SK-N-SH treated with all-trans-retinoic acid at 6 μM for 48 hours (cell line): Measurements from ENCODE around the gene BMP6.

Experiments
- ARNTL ChIP-seq: fragments of 450-650 bp; formaldehyde crosslinking; IDR thresholded peaks from 2 replicates; pipeline ENCODE4 v1.5.0; 2020; ENCODE audit warnings: low read depth, mild to moderate bottlenecking, moderate library complexity, borderline replicate concordance
- BACH2 ChIP-seq: fragments of 250-450 bp; sonication (Bioruptor Pico); IDR thresholded peaks from 2 replicates; pipeline ENCODE4 v1.9.0; 2021; ENCODE audit warnings: mild to moderate bottlenecking, borderline replicate concordance
- CSDC2 ChIP-seq: fragments of 250-450 bp; sonication (Bioruptor Pico); IDR thresholded peaks from 2 replicates; pipeline ENCODE4 v1.5.0; 2020; ENCODE audit warnings: mild to moderate bottlenecking, moderate library complexity
- ESRRG ChIP-seq: fragments of 250-450 bp; sonication (Bioruptor Pico); IDR thresholded peaks from 2 replicates; pipeline ENCODE4 v1.6.1; 2021; ENCODE audit warnings: mild to moderate bottlenecking
- RARB ChIP-seq: fragments of 250-450 bp; sonication (Bioruptor Pico); IDR thresholded peaks from 2 replicates; pipeline ENCODE4 v1.8.0; 2021; ENCODE audit warnings: mild to moderate bottlenecking, moderate library complexity
- ZC3H10 ChIP-seq: fragments of 250-450 bp; sonication (Bioruptor Pico); IDR thresholded peaks from 2 replicates; pipeline ENCODE4 v1.5.1; 2021; ENCODE audit warnings: mild to moderate bottlenecking, moderate library complexity
- ZFP30 ChIP-seq: fragments of 450-650 bp; formaldehyde crosslinking; IDR thresholded peaks from 2 replicates; pipeline ENCODE4 v1.5.0; 2022; ENCODE audit warnings: mild to moderate bottlenecking, moderate library complexity
- ZNF565 ChIP-seq: fragments of 450-650 bp; formaldehyde crosslinking; conservative IDR thresholded peaks from 2 replicates; pipeline ENCODE4 v1.5.0; 2020; ENCODE audit warnings: low read depth, mild to moderate bottlenecking, moderate library complexity
- ZNF70 ChIP-seq: fragments of 450-650 bp; formaldehyde crosslinking; IDR thresholded peaks from 2 replicates; pipeline ENCODE4 v1.5.0; 2020; ENCODE audit warnings: mild to moderate bottlenecking, moderate library complexity
- TF ChIP-seq, protein P1 (sequence below): fragments of 250-450 bp; sonication (Bioruptor Pico); IDR thresholded peaks from 2 replicates; pipeline ENCODE4 v1.8.0; 2020; ENCODE audit warnings: mild to moderate bottlenecking, moderate library complexity, borderline replicate concordance
- TF ChIP-seq, protein P2 (sequence below): fragments of 250-450 bp; sonication (Bioruptor Pico); IDR thresholded peaks from 2 replicates; pipeline ENCODE4 v1.8.0; 2021; ENCODE audit warnings: low read depth, mild to moderate bottlenecking, moderate library complexity, borderline replicate concordance
- TF ChIP-seq, protein P3 (sequence below): fragments of 250-450 bp; sonication (Bioruptor Pico); IDR thresholded peaks from 2 replicates; pipeline ENCODE4 v1.5.0; 2020; ENCODE audit warnings: mild to moderate bottlenecking, moderate library complexity
- TF ChIP-seq, protein P4 (sequence below): fragments of 250-450 bp; sonication (Bioruptor Pico); IDR thresholded peaks from 2 replicates; pipeline ENCODE4 v1.5.1; 2021; ENCODE audit warnings: mild to moderate bottlenecking, moderate library complexity
- TF ChIP-seq, protein P5 (sequence below): fragments of 250-450 bp; sonication (Bioruptor Pico); IDR thresholded peaks from 2 replicates; pipeline ENCODE4 v1.5.1; 2020; ENCODE audit warnings: low read depth, mild to moderate bottlenecking, moderate library complexity

DNA sequence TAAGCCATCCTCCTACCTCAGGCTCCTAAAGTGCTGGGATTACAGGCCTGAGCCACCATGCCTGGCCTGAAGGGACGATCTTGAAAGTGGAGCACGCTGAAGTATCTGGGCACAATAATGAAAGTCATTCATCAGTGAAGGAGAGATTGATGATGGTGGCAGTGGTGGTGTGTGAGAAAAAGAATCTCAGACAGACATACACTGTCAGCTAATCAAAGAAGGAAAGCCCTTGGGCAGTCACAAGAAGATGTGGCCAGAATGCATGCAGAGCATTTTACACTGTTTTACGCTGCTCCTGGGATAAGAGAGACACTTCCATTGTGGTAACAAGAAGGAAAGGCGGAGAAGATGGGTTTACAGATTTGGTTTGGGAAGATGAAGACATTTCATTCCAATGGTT, 20.4 kb upstream of the BMP6 start:
- TF ChIP-seq ZNF70 (CRISPR knock-in tag): no peak
- no peak for TF ChIP-seq ESRRG
- TF ChIP-seq, protein P1, sequence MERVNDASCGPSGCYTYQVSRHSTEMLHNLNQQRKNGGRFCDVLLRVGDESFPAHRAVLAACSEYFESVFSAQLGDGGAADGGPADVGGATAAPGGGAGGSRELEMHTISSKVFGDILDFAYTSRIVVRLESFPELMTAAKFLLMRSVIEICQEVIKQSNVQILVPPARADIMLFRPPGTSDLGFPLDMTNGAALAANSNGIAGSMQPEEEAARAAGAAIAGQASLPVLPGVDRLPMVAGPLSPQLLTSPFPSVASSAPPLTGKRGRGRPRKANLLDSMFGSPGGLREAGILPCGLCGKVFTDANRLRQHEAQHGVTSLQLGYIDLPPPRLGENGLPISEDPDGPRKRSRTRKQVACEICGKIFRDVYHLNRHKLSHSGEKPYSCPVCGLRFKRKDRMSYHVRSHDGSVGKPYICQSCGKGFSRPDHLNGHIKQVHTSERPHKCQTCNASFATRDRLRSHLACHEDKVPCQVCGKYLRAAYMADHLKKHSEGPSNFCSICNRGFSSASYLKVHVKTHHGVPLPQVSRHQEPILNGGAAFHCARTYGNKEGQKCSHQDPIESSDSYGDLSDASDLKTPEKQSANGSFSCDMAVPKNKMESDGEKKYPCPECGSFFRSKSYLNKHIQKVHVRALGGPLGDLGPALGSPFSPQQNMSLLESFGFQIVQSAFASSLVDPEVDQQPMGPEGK: no peak
- no peak for TF ChIP-seq CSDC2 (CRISPR knock-in tag)
- TF ChIP-seq, protein P2, sequence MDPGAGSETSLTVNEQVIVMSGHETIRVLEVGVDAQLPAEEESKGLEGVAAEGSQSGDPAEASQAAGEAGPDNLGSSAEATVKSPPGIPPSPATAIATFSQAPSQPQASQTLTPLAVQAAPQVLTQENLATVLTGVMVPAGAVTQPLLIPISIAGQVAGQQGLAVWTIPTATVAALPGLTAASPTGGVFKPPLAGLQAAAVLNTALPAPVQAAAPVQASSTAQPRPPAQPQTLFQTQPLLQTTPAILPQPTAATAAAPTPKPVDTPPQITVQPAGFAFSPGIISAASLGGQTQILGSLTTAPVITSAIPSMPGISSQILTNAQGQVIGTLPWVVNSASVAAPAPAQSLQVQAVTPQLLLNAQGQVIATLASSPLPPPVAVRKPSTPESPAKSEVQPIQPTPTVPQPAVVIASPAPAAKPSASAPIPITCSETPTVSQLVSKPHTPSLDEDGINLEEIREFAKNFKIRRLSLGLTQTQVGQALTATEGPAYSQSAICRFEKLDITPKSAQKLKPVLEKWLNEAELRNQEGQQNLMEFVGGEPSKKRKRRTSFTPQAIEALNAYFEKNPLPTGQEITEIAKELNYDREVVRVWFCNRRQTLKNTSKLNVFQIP (CRISPR knock-in tag): no peak
- TF ChIP-seq, protein P3, sequence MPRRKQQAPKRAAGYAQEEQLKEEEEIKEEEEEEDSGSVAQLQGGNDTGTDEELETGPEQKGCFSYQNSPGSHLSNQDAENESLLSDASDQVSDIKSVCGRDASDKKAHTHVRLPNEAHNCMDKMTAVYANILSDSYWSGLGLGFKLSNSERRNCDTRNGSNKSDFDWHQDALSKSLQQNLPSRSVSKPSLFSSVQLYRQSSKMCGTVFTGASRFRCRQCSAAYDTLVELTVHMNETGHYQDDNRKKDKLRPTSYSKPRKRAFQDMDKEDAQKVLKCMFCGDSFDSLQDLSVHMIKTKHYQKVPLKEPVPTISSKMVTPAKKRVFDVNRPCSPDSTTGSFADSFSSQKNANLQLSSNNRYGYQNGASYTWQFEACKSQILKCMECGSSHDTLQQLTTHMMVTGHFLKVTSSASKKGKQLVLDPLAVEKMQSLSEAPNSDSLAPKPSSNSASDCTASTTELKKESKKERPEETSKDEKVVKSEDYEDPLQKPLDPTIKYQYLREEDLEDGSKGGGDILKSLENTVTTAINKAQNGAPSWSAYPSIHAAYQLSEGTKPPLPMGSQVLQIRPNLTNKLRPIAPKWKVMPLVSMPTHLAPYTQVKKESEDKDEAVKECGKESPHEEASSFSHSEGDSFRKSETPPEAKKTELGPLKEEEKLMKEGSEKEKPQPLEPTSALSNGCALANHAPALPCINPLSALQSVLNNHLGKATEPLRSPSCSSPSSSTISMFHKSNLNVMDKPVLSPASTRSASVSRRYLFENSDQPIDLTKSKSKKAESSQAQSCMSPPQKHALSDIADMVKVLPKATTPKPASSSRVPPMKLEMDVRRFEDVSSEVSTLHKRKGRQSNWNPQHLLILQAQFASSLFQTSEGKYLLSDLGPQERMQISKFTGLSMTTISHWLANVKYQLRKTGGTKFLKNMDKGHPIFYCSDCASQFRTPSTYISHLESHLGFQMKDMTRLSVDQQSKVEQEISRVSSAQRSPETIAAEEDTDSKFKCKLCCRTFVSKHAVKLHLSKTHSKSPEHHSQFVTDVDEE (CRISPR knock-in tag): no peak
- TF ChIP-seq, protein P4, sequence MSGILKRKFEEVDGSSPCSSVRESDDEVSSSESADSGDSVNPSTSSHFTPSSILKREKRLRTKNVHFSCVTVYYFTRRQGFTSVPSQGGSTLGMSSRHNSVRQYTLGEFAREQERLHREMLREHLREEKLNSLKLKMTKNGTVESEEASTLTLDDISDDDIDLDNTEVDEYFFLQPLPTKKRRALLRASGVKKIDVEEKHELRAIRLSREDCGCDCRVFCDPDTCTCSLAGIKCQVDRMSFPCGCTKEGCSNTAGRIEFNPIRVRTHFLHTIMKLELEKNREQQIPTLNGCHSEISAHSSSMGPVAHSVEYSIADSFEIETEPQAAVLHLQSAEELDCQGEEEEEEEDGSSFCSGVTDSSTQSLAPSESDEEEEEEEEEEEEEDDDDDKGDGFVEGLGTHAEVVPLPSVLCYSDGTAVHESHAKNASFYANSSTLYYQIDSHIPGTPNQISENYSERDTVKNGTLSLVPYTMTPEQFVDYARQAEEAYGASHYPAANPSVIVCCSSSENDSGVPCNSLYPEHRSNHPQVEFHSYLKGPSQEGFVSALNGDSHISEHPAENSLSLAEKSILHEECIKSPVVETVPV (CRISPR knock-in tag): no peak
- TF ChIP-seq ZC3H10: no peak
- no peak for TF ChIP-seq ARNTL (CRISPR knock-in tag)
- TF ChIP-seq ZFP30 (CRISPR knock-in tag): no peak
- no peak for TF ChIP-seq ZNF565
- no peak for TF ChIP-seq BACH2 (CRISPR knock-in tag)
- no peak for TF ChIP-seq RARB (CRISPR knock-in tag)
- TF ChIP-seq, protein P5, sequence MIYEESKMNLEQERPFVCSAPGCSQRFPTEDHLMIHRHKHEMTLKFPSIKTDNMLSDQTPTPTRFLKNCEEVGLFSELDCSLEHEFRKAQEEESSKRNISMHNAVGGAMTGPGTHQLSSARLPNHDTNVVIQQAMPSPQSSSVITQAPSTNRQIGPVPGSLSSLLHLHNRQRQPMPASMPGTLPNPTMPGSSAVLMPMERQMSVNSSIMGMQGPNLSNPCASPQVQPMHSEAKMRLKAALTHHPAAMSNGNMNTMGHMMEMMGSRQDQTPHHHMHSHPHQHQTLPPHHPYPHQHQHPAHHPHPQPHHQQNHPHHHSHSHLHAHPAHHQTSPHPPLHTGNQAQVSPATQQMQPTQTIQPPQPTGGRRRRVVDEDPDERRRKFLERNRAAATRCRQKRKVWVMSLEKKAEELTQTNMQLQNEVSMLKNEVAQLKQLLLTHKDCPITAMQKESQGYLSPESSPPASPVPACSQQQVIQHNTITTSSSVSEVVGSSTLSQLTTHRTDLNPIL (CRISPR knock-in tag): no peak
